HL-60 (cell line): ENCODE results near the gene SPATA25.

Source experiments
- DNase-seq, 2 experiments: peaks; one replicate each; pipeline ENCODE4 v3.0.0-alpha.2; 2010 to 2020; ENCODE audit warnings: low read depth in 1 of 2, low spot score in 1 of 2
- H3K27ac ChIP-seq: fragments of 250-450 bp; sonication (Bioruptor Pico); replicated peaks from 2 replicates; pipeline ENCODE4 v1.5.1; 2020; ENCODE audit warnings: mild to moderate bottlenecking, moderate library complexity
- H3K27me3 ChIP-seq: fragments of 250-450 bp; sonication (Bioruptor Pico); 2 replicates; pipeline ENCODE4 v1.5.1; 2021; ENCODE audit warnings: mild to moderate bottlenecking, moderate library complexity; ENCODE audit not compliant: insufficient read depth, poor library complexity, severe bottlenecking
- H3K4me3 ChIP-seq: replicated peaks from 2 replicates; pipeline ENCODE4 v1.5.1; 2011; ENCODE audit warnings: mild to moderate bottlenecking, control low read depth, low read length; ENCODE audit not compliant: insufficient read depth
- GABPA ChIP-seq: IDR thresholded peaks from 2 replicates; pipeline ENCODE4 v1.6.1; 2012; ENCODE audit warnings: low read depth
- POLR2AphosphoS5 ChIP-seq: IDR thresholded peaks from 2 replicates; pipeline ENCODE4 v1.6.1; 2012; ENCODE audit warnings: low read depth
- REST ChIP-seq: IDR thresholded peaks from 2 replicates; pipeline ENCODE4 v1.6.1; 2012; ENCODE audit warnings: low read depth; ENCODE audit not compliant: insufficient replicate concordance
- SPI1 ChIP-seq: IDR thresholded peaks from 2 replicates; pipeline ENCODE4 v1.6.1; 2012; ENCODE audit warnings: low read depth, mild to moderate bottlenecking, borderline replicate concordance
- TF ChIP-seq, protein P1 (sequence below): IDR thresholded peaks from one replicate; pipeline ENCODE4 v1.5.1; 2011; ENCODE audit warnings: low read length, control low read depth, inconsistent platforms; ENCODE audit not compliant: insufficient read depth

The SPATA25 gene

GRCh38 chr20:45921337-45922189, 34.1 kb upstream of the SPATA25 start:
- no peak overlapping the region for H3K27ac ChIP-seq
- DNase-seq, result no peak
- TF ChIP-seq, protein P1, sequence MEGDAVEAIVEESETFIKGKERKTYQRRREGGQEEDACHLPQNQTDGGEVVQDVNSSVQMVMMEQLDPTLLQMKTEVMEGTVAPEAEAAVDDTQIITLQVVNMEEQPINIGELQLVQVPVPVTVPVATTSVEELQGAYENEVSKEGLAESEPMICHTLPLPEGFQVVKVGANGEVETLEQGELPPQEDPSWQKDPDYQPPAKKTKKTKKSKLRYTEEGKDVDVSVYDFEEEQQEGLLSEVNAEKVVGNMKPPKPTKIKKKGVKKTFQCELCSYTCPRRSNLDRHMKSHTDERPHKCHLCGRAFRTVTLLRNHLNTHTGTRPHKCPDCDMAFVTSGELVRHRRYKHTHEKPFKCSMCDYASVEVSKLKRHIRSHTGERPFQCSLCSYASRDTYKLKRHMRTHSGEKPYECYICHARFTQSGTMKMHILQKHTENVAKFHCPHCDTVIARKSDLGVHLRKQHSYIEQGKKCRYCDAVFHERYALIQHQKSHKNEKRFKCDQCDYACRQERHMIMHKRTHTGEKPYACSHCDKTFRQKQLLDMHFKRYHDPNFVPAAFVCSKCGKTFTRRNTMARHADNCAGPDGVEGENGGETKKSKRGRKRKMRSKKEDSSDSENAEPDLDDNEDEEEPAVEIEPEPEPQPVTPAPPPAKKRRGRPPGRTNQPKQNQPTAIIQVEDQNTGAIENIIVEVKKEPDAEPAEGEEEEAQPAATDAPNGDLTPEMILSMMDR, result no peak
- TF ChIP-seq POLR2AphosphoS5 (no peak), REST (no peak), GABPA (no peak), SPI1 (no peak)
- H3K27me3 ChIP-seq, result no peaks in the 10 kb centered on the region
- no peak overlapping the region for H3K4me3 ChIP-seq

- Histone ChIP-seq H3K27ac (no peak overlapping the region), H3K4me3 (no peak overlapping the region), H3K27me3 (no peaks in the 10 kb centered on the region)
- no peak for DNase-seq
- TF ChIP-seq SPI1, result peak; percentile 65
- TF ChIP-seq, protein P1, result no peak
Observed at GRCh38 chr20:45920462-45921336, 33.3 kb upstream of the SPATA25 start.

DNA sequence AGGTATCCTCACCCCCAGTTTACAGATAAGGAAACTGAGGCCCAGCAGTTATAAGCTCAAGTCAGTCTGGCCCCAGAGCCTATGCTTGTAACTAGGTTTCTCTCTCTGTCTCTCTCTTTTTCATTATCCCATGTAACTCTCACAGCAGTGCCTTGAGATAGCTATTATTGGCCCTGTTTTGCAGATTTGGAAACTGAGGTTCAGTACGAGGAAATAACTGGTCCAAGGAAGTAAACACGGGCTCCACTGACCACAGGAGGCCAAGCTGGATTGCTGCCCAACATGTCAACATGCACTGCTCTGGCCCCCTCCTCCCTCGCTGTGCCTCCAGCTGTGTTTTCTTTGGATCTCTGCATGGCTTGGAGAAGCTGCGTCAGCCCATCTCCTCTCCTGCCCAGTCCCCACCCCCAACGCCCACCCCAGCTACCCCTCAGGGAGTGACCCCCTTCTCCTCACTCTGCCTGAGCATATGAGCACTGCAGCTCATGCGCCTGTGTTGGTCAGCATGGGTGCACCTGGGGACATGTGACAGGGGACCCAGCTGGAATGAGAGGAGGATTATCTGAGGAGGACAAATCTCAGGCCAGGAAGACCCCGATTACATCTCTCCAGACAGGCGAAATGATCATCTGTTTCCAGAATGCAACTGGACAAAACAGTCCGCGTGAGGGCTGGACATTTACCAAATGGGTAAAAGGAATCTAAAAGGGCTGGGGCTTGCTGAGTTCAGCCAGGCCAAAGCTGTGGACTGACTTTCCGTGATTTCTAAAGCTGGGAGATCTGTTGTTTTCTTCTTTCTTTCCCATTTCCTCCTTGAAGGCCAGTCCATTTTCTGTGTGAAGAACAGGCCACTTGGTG, 32.3 kb upstream of the SPATA25 start:
- TF ChIP-seq SPI1 (no peak), GABPA (no peak), REST (no peak), POLR2AphosphoS5 (no peak)
- TF ChIP-seq, protein P1, result no peak
- Histone ChIP-seq H3K4me3 (no peak overlapping the region), H3K27me3 (no peaks in the 10 kb centered on the region), H3K27ac (no peak overlapping the region)
- DNase-seq, result no peak
